ENCODE data around the gene ZNF385B. TPM values are rescaled to one million over a fixed set of nuclear protein-coding genes. Genes with fewer than 3 reads are reported as not detected.

ZNF385B gene
- total RNA-seq, 4 donors from 2014 or later, result 0.89 to 3.6 (median 1.8) TPM

DNA sequence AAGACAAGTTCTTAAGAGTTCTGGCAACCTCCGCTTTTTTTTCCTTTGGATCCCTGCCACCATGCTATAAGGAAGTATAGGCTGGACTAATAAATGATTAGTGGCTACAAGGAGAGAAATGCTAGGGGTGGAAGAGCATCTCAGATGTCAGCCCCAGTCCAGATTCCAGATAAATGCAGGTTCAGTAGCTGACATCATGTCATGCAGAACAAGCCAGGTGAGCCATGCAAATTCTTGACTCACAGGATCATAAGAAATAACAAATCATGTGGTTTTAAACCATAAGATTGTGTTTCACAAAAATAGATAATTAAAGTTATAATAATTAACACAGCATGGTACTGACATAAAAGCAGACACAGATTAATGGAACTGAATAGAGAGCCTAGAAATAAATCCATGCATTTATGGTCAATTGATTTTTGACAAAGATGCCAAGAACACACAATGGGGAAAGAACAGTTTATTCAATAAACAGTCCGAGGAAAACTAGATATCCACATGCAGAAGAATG lies 443.9 kb downstream of the ZNF385B start:
- Histone ChIP-seq H3K4me1 (no peaks in the 10 kb centered on the region), H3K4me3 (no peak overlapping the region), H3K27me3 (no peaks in the 10 kb centered on the region), H3K9me3 (no peaks in the 10 kb centered on the region), H3K36me3 (no peaks in the 10 kb centered on the region), H3K27ac (no peak overlapping the region)
- TF ChIP-seq, protein P1, sequence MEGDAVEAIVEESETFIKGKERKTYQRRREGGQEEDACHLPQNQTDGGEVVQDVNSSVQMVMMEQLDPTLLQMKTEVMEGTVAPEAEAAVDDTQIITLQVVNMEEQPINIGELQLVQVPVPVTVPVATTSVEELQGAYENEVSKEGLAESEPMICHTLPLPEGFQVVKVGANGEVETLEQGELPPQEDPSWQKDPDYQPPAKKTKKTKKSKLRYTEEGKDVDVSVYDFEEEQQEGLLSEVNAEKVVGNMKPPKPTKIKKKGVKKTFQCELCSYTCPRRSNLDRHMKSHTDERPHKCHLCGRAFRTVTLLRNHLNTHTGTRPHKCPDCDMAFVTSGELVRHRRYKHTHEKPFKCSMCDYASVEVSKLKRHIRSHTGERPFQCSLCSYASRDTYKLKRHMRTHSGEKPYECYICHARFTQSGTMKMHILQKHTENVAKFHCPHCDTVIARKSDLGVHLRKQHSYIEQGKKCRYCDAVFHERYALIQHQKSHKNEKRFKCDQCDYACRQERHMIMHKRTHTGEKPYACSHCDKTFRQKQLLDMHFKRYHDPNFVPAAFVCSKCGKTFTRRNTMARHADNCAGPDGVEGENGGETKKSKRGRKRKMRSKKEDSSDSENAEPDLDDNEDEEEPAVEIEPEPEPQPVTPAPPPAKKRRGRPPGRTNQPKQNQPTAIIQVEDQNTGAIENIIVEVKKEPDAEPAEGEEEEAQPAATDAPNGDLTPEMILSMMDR (IDR thresholded peaks at IDR 0.05), result no peak
- TF ChIP-seq POLR2A (IDR thresholded peaks at IDR 0.05) (no peak), POLR2AphosphoS5 (IDR thresholded peaks at IDR 0.05) (no peak), EP300 (IDR thresholded peaks at IDR 0.05) (no peak)
- 58% methylated on average over 2 of the region's 2 CpGs for WGBS
- no peak for DNase-seq (ENCODE audit: low spot score in 2 of 2)

DNA sequence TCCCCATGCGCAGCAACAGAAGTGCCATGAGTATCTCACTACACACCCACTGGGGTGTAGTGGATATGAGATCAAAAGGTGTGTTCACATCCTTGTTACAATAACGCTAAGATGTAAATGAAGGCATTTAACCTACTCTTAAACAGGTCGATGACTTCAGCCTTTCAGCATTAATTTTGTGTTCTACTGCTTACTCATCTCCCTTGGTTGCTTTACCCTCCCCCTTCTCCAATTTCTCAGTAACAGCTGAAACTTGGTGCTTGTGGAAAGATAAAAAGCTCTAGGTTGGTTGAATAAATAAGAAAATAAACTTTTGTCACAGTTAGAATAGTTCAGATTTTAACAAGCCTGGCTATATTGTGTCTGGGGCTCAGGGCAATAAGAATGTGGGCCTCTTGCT lies 449.3 kb downstream of the ZNF385B start:
- H3K27me3 ChIP-seq, result no peaks in the 10 kb centered on the region
- no peaks in the 10 kb centered on the region for H3K4me1 ChIP-seq
- no peak for TF ChIP-seq POLR2A (IDR thresholded peaks at IDR 0.05)
- no peak for TF ChIP-seq POLR2AphosphoS5 (IDR thresholded peaks at IDR 0.05)
- H3K27ac ChIP-seq, result no peak overlapping the region
- H3K4me3 ChIP-seq, result no peak overlapping the region
- no peaks in the 10 kb centered on the region for H3K9me3 ChIP-seq
- 74% methylated on average over 3 of the region's 3 CpGs for WGBS
- DNase-seq (ENCODE audit: low spot score in 2 of 2), result no peak
- H3K36me3 ChIP-seq, result no peaks in the 10 kb centered on the region

DNA sequence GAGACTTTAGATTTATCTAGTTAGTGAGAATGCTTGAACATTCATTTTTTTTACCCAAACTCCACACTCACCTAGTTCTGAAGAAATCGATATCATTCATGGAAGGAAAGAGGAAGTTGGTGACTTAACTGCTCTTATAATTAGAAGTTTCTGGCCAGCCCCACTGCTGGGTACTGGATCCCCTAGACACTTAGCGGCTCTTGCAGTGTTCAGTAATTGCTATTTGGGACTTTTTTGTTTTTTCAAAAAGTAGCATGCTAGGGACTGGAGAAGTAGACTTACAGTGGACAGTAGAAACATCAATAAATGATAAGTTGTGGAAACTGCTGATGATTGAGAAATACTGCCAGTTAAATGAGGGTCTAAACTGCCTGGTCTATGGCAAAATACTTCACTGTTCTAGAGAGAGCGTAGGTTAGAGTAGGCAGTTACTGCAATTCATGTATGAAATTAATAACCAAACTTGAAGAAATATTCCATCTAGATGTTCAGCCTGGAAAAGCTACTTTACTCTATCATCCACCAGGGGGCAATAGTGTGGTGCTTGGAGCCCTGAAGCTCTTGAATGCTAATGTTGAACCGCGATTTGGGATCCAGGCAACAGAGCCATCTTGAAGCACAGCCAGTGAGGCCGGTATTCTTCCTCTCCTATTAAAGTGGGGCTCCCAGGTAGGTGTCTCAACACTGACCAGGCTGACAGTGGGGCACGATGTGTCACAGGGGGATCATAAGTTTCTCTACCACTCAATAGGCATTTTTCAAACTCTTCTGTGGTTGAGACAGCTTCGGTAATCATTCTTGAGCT lies 450.7 kb downstream of the ZNF385B start:
- no peaks in the 10 kb centered on the region for H3K27me3 ChIP-seq
- TF ChIP-seq, protein P1 (IDR thresholded peaks at IDR 0.05), result peak; percentile 16 to 67
- TF ChIP-seq POLR2A (IDR thresholded peaks at IDR 0.05) (no peak), POLR2AphosphoS5 (IDR thresholded peaks at IDR 0.05) (no peak)
- H3K27ac ChIP-seq, result no peak overlapping the region
- WGBS, result 42% methylated on average over 8 of the region's 8 CpGs
- no peaks in the 10 kb centered on the region for H3K36me3 ChIP-seq
- no peaks in the 10 kb centered on the region for H3K4me1 ChIP-seq
- no peaks in the 10 kb centered on the region for H3K9me3 ChIP-seq
- H3K4me3 ChIP-seq, result no peak overlapping the region
- no peak for DNase-seq (ENCODE audit: low spot score in 2 of 2)

GRCh38 chr2:179403624-179404023 lies 457.8 kb downstream of the ZNF385B start:
- Histone ChIP-seq H3K4me1 (no peaks in the 10 kb centered on the region), H3K36me3 (no peaks in the 10 kb centered on the region), H3K9me3 (no peaks in the 10 kb centered on the region), H3K27ac (no peak overlapping the region), H3K27me3 (peaks cover 3% of the 10 kb centered on the region), H3K4me3 (no peak overlapping the region)
- TF ChIP-seq POLR2A (IDR thresholded peaks at IDR 0.05), result no peak
- TF ChIP-seq, protein P1 (IDR thresholded peaks at IDR 0.05), result no peak
- no peak for TF ChIP-seq EP300 (IDR thresholded peaks at IDR 0.05)
- no peak for TF ChIP-seq POLR2AphosphoS5 (IDR thresholded peaks at IDR 0.05)
- no peak for DNase-seq (ENCODE audit: low spot score in 2 of 2)

DNA sequence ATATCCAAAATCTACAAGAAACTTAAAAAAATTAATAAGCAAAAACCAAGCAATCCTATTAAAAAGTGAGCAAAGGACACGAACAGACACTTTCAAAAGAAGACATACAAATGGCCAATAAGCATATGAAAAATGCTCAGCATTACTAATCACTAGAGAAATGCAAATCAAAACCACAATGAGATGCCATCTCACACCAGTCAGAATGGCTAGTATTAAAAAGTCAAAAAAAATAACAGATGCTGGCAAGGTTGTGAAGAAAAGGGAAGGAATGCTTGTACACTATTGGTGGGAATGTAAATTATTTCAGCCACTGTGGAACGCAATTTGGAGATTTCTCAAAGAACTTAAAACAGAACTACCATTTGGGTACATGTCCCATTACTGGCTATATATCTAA lies 467.9 kb downstream of the ZNF385B start:
- TF ChIP-seq EP300 (IDR thresholded peaks at IDR 0.05) (no peak), POLR2A (IDR thresholded peaks at IDR 0.05) (no peak), POLR2AphosphoS5 (IDR thresholded peaks at IDR 0.05) (no peak)
- TF ChIP-seq, protein P1 (IDR thresholded peaks at IDR 0.05), result no peak
- no peak for DNase-seq (ENCODE audit: low spot score in 2 of 2)
- no peak overlapping the region for H3K27ac ChIP-seq
- H3K27me3 ChIP-seq, result no peaks in the 10 kb centered on the region
- no peak overlapping the region for H3K4me3 ChIP-seq
- H3K36me3 ChIP-seq, result no peaks in the 10 kb centered on the region
- 58% methylated on average over 2 of the region's 2 CpGs for WGBS
- H3K4me1 ChIP-seq, result no peaks in the 10 kb centered on the region
- H3K9me3 ChIP-seq, result no peaks in the 10 kb centered on the region

Other genes with a start within 250 kb of the ZNF385B start
- gene CWC22, start 145.7 kb upstream of the ZNF385B start, total RNA-seq, result 10 to 100 TPM; 13.2 to 24.3 (median 19.4) TPM